H9 (cell line): ENCODE results near the gene ADAM19. TPM values are rescaled to one million over a fixed set of nuclear protein-coding genes. Genes with fewer than 3 reads are reported as not detected.
A peak's percentile ranks its signal among the peaks of the same experiment; 100 is the strongest.

Source experiments
- DNase-seq: peaks from one replicate; pipeline ENCODE4 v3.0.0-alpha.2; 2017
- H2AFZ ChIP-seq: one replicate; pipeline ENCODE4 v1.6.1; 2013; ENCODE audit warnings: mild to moderate bottlenecking, low read length, control low read depth, moderate library complexity
- H2AK5ac ChIP-seq: 2 replicates; pipeline ENCODE4 v1.6.1; 2013; ENCODE audit warnings: low read length, control low read depth, mixed read lengths; ENCODE audit not compliant: insufficient read length
- H2BK120ac ChIP-seq: one replicate; pipeline ENCODE4 v1.6.1; 2013; ENCODE audit warnings: low read depth, mild to moderate bottlenecking, low read length, control low read depth, inconsistent platforms; ENCODE audit not compliant: poor library complexity, severe bottlenecking
- H2BK12ac ChIP-seq: 2 replicates; pipeline ENCODE4 v1.6.1; 2013; ENCODE audit warnings: low read length, control low read depth, mixed read lengths, low read depth; ENCODE audit not compliant: insufficient read length
- H2BK15ac ChIP-seq: 2 replicates; pipeline ENCODE4 v1.6.1; 2013; ENCODE audit warnings: low read depth, low read length, control low read depth
- H2BK20ac ChIP-seq: one replicate; pipeline ENCODE4 v1.6.1; 2013; ENCODE audit warnings: low read depth, mild to moderate bottlenecking, low read length, control low read depth, inconsistent platforms; ENCODE audit not compliant: poor library complexity, severe bottlenecking
- H2BK5ac ChIP-seq: 2 replicates; pipeline ENCODE4 v1.6.1; 2013; ENCODE audit warnings: low read length, control low read depth, mixed read lengths; ENCODE audit not compliant: insufficient read length
- H3K14ac ChIP-seq: 2 replicates; pipeline ENCODE4 v1.6.1; 2013; ENCODE audit warnings: low read length, control low read depth; ENCODE audit not compliant: insufficient read depth
- H3K18ac ChIP-seq: 2 replicates; pipeline ENCODE4 v1.6.1; 2013; ENCODE audit warnings: low read depth, mild to moderate bottlenecking, mixed read lengths, low read length, control low read depth; ENCODE audit not compliant: insufficient read length
- H3K23ac ChIP-seq: 2 replicates; pipeline ENCODE4 v1.6.1; 2013; ENCODE audit warnings: low read length, control low read depth, mixed read lengths, low read depth; ENCODE audit not compliant: insufficient read length
- H3K23me2 ChIP-seq: 2 replicates; pipeline ENCODE4 v1.6.1; 2013; ENCODE audit warnings: low read depth, mild to moderate bottlenecking, mixed read lengths, low read length, control low read depth; ENCODE audit not compliant: insufficient read length, poor library complexity, severe bottlenecking
- H3K27ac ChIP-seq: 2 replicates; pipeline ENCODE4 v1.5.1; 2013; ENCODE audit warnings: low read length, control low read depth, mixed read lengths, low read depth; ENCODE audit not compliant: insufficient read length
- H3K27me3 ChIP-seq: 2 replicates; pipeline ENCODE4 v1.6.1; 2013; ENCODE audit warnings: low read length, control low read depth, inconsistent platforms; ENCODE audit not compliant: insufficient read depth
- H3K4ac ChIP-seq: 2 replicates; pipeline ENCODE4 v1.6.1; 2013; ENCODE audit warnings: low read depth, mild to moderate bottlenecking, control low read depth, inconsistent platforms, low read length, moderate library complexity
- H3K4me1 ChIP-seq: 2 replicates; pipeline ENCODE4 v1.6.1; 2013; ENCODE audit warnings: low read length, control low read depth, inconsistent platforms; ENCODE audit not compliant: insufficient read depth
- H3K4me2 ChIP-seq: 2 replicates; pipeline ENCODE4 v1.6.1; 2013; ENCODE audit warnings: low read length, control low read depth, mixed read lengths; ENCODE audit not compliant: insufficient read length, insufficient read depth
- H3K56ac ChIP-seq: 2 replicates; pipeline ENCODE4 v1.6.1; 2013; ENCODE audit warnings: low read depth, mild to moderate bottlenecking, mixed read lengths, low read length, control low read depth; ENCODE audit not compliant: insufficient read length
- H3K79me1 ChIP-seq: 2 replicates; pipeline ENCODE4 v1.6.1; 2013; ENCODE audit warnings: low read depth, mild to moderate bottlenecking, moderate library complexity, low read length, control low read depth, inconsistent platforms; ENCODE audit not compliant: insufficient read depth, poor library complexity, severe bottlenecking
- H3K79me2 ChIP-seq: 2 replicates; pipeline ENCODE4 v1.6.1; 2013; ENCODE audit warnings: low read length, control low read depth, inconsistent platforms; ENCODE audit not compliant: insufficient read depth
- H3K9ac ChIP-seq: 2 replicates; pipeline ENCODE4 v1.6.1; 2013; ENCODE audit warnings: low read length, control low read depth, mixed read lengths; ENCODE audit not compliant: insufficient read length; ENCODE audit errors: extremely low read depth
- H3K9me3 ChIP-seq: one replicate; pipeline ENCODE4 v1.6.1; 2013; ENCODE audit warnings: low read depth, low read length, inconsistent platforms; ENCODE audit not compliant: control insufficient read depth
- H3T11ph ChIP-seq: one replicate; pipeline ENCODE4 v1.6.1; 2013; ENCODE audit warnings: mild to moderate bottlenecking, low read length, control low read depth, inconsistent platforms
- H4K20me1 ChIP-seq: one replicate; pipeline ENCODE4 v1.6.1; 2013; ENCODE audit not compliant: control insufficient read depth, insufficient read length, insufficient read depth
- H4K5ac ChIP-seq: 2 replicates; pipeline ENCODE4 v1.6.1; 2013; ENCODE audit warnings: low read depth, mild to moderate bottlenecking, mixed read lengths, low read length, control low read depth; ENCODE audit not compliant: insufficient read length
- H4K8ac ChIP-seq: replicated peaks from 2 replicates; pipeline ENCODE4 v1.6.1; 2013; ENCODE audit warnings: low read length, control low read depth, mixed read lengths, low read depth; ENCODE audit not compliant: insufficient read length
- H4K91ac ChIP-seq: 2 replicates; pipeline ENCODE4 v1.6.1; 2013; ENCODE audit warnings: low read depth, mild to moderate bottlenecking, moderate library complexity, mixed read lengths, low read length, control low read depth; ENCODE audit not compliant: insufficient read length
- H3K27ac Mint-ChIP-seq, 3 experiments: 2 replicates in 2 of 3; 3 replicates in 1 of 3; pipeline ENCODE4 v1.8.0; 2020 to 2021; ENCODE audit warnings: mixed read lengths in 3 of 3, mild to moderate bottlenecking in 1 of 3, moderate library complexity in 1 of 3
- H3K27me3 Mint-ChIP-seq: 2 replicates; pipeline ENCODE4 v1.8.0; 2021; ENCODE audit warnings: low read depth, mild to moderate bottlenecking, moderate library complexity, mixed read lengths
- H3K36me3 Mint-ChIP-seq, 3 experiments: 2 replicates in 2 of 3; 3 replicates in 1 of 3; pipeline ENCODE4 v1.8.0; 2020 to 2021; ENCODE audit warnings: low read depth in 3 of 3, mixed read lengths in 3 of 3; ENCODE audit not compliant: insufficient read depth in 1 of 3
- H3K4me1 Mint-ChIP-seq, 2 experiments: 2 replicates each; pipeline ENCODE4 v1.8.0; 2020; ENCODE audit warnings: mixed read lengths in 2 of 2
- H3K4me3 Mint-ChIP-seq, 2 experiments: 2 replicates in 1 of 2; 3 replicates in 1 of 2; pipeline ENCODE4 v1.8.0; 2020 to 2021; ENCODE audit warnings: mild to moderate bottlenecking in 2 of 2, mixed read lengths in 2 of 2, moderate library complexity in 1 of 2
- H3K9me3 Mint-ChIP-seq, 2 experiments: 2 replicates in 1 of 2; 3 replicates in 1 of 2; pipeline ENCODE4 v1.8.0; 2020; ENCODE audit warnings: mild to moderate bottlenecking in 2 of 2, mixed read lengths in 2 of 2, moderate library complexity in 1 of 2
- WGBS: extraction: QIAGEN DNeasy Blood & Tissue Kit; methylation state at CpG from one replicate; pipeline ENCODE4 v1.1.7; 2013; ENCODE audit warnings: missing lambda C conversion rate, low lambda C conversion rate, mixed read lengths; ENCODE audit not compliant: insufficient read length; ENCODE audit errors: extremely low coverage; 5-methylcytosine and 5-hydroxymethylcytosine counted together
- total RNA-seq: library from RNA; stranded (reverse); gene quantifications from 2 replicates; pipeline ENCODE4 v1.2.1, GENCODE V29; 2021
- TF ChIP-seq, protein P1 (sequence below): fragments of 200-600 bp; sonication (generic); conservative IDR thresholded peaks from 3 replicates; pipeline ENCODE4 v1.8.0; 2021; ENCODE audit warnings: antibody characterized with exemption, mild to moderate bottlenecking

Gene ADAM19
- total RNA-seq, 1 experiment from 2014 or later: 9.9 TPM

DNA sequence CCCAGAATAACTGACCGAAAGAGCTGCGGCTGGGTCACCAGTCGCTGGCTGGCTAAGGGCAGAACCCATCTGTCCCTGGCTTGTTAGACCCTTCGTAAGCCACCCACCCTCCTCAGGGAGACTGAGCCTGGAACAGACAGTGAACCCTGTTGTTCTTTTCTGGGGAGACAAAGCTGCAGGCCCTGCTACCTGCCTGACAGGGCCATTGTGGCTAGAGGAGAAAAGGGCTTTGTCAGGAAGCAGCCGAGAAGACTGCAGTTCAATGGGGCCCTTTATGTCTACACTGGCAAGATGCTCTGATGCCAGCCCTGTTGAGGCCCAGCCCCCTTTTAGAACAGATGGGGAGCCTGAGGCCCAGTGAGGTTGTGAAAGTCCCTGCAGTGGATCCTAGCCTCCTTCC, 119.3 kb downstream of the ADAM19 start:
- H3K4me3 Mint-ChIP-seq: no peak overlapping the region
- Histone ChIP-seq H3K14ac (no peak overlapping the region), H3K23me2 (peaks cover 3% of the 10 kb centered on the region), H4K20me1 (no peaks in the 10 kb centered on the region), H3K23ac (no peak overlapping the region), H3T11ph (no peak overlapping the region), H2AFZ (no peak overlapping the region), H3K4me2 (no peak overlapping the region), H2BK20ac (no peak overlapping the region), H2BK15ac (no peak overlapping the region), H3K27ac (no peak overlapping the region), H3K79me2 (no peaks in the 10 kb centered on the region), H3K9ac (no peak overlapping the region), H3K27me3 (peaks cover 10% of the 10 kb centered on the region), H3K9me3 (no peaks in the 10 kb centered on the region), H3K4me1 (no peaks in the 10 kb centered on the region; the same call in 1 of the 2 replicates), H2BK120ac (no peak overlapping the region), H3K79me1 (no peaks in the 10 kb centered on the region), H2AK5ac (no peak overlapping the region), H3K18ac (no peak overlapping the region), H3K56ac (no peak overlapping the region), H3K4ac (no peak overlapping the region), H2BK12ac (no peak overlapping the region), H2BK5ac (no peak overlapping the region), H4K5ac (no peak overlapping the region), H4K8ac (no peak overlapping the region), H4K91ac (no peak overlapping the region)
- WGBS: no CpG with 5 or more reads among the region's 5 CpGs
- DNase-seq: peak; percentile 20
- H3K27me3 Mint-ChIP-seq: peaks cover 32% of the 10 kb centered on the region
- H3K9me3 Mint-ChIP-seq: no peaks in the 10 kb centered on the region
- no peak overlapping the region for H3K27ac Mint-ChIP-seq
- peaks cover 15 to 26% of the 10 kb centered on the region in 2 experiments for H3K4me1 Mint-ChIP-seq
- H3K36me3 Mint-ChIP-seq: no peaks in the 10 kb centered on the region
- TF ChIP-seq, protein P1, sequence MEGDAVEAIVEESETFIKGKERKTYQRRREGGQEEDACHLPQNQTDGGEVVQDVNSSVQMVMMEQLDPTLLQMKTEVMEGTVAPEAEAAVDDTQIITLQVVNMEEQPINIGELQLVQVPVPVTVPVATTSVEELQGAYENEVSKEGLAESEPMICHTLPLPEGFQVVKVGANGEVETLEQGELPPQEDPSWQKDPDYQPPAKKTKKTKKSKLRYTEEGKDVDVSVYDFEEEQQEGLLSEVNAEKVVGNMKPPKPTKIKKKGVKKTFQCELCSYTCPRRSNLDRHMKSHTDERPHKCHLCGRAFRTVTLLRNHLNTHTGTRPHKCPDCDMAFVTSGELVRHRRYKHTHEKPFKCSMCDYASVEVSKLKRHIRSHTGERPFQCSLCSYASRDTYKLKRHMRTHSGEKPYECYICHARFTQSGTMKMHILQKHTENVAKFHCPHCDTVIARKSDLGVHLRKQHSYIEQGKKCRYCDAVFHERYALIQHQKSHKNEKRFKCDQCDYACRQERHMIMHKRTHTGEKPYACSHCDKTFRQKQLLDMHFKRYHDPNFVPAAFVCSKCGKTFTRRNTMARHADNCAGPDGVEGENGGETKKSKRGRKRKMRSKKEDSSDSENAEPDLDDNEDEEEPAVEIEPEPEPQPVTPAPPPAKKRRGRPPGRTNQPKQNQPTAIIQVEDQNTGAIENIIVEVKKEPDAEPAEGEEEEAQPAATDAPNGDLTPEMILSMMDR: no peak
